Stomach (tissue), 9 donors: ENCODE results near the gene UNC5B. TPM values are rescaled to one million over a fixed set of nuclear protein-coding genes. Genes with fewer than 3 reads are reported as not detected.

Experiments used
- DNase-seq, 2 donors: peaks; one replicate each; pipeline versions ENCODE4 v3.0.0 to v3.0.0-alpha.2; 2013 to 2019
- H3K27ac ChIP-seq, 5 donors: fragments of 200-600 bp in 4 of 5; sonication (generic) in 4 of 5; one replicate each; pipeline ENCODE4 v1.5.1; 2013 to 2019; ENCODE audit warnings: mild to moderate bottlenecking in 1 of 5, moderate library complexity in 1 of 5
- H3K27me3 ChIP-seq, 3 donors: fragments of 200-600 bp; sonication (generic); one replicate each; pipeline ENCODE4 v1.5.1; 2017 to 2019; ENCODE audit warnings: mixed run types in 1 of 3
- H3K36me3 ChIP-seq, 4 donors: fragments of 200-600 bp; sonication (generic); 1 replicate in 3 of 4; 2 replicates in 1 of 4; pipeline ENCODE4 v1.5.1; 2016 to 2019
- H3K4me1 ChIP-seq, 4 donors: fragments of 200-600 bp; sonication (generic); one replicate each; pipeline ENCODE4 v1.5.1; 2016 to 2019
- H3K4me3 ChIP-seq, 4 donors: fragments of 200-600 bp; sonication (generic) in 3 of 4; one replicate each; pipeline ENCODE4 v1.5.1; 2016 to 2019; ENCODE audit warnings: mild to moderate bottlenecking in 1 of 4
- H3K9me3 ChIP-seq, 4 donors: fragments of 200-600 bp; sonication (generic); one replicate each; pipeline ENCODE4 v1.5.1; 2016 to 2019
- CTCF ChIP-seq, 7 experiments: fragments of 450-650 bp in 4 of 7; fragments of 200-600 bp in 3 of 7; sonication (generic) in 3 of 7; IDR thresholded peaks; one replicate each; pipeline ENCODE4 v1.5.1; 2016 to 2019; ENCODE audit warnings: antibody characterized with exemption in 7 of 7, control low read depth in 2 of 7, mild to moderate bottlenecking in 1 of 7
- EP300 ChIP-seq: sonication (generic); formaldehyde crosslinking; IDR thresholded peaks from one replicate; pipeline ENCODE4 v1.6.1; 2017; ENCODE audit warnings: antibody characterized with exemption
- POLR2A ChIP-seq, 4 donors: fragments of 450-650 bp; IDR thresholded peaks; one replicate each; pipeline ENCODE4 v1.6.1; 2016; ENCODE audit warnings: antibody characterized with exemption in 4 of 4, control low read depth in 2 of 4, mild to moderate bottlenecking in 1 of 4, moderate library complexity in 1 of 4
- POLR2AphosphoS5 ChIP-seq, 3 donors: sonication (generic); formaldehyde crosslinking; IDR thresholded peaks; one replicate each; pipeline ENCODE4 v1.6.1; 2016; ENCODE audit warnings: antibody characterized with exemption in 3 of 3
- WGBS, 5 donors: extraction: QIAGEN DNeasy Blood & Tissue Kit in 3 of 5; methylation state at CpG; one replicate each; pipeline versions ENCODE4 v1.1.5 to v1.1.7; 2013 to 2018; 5-methylcytosine and 5-hydroxymethylcytosine counted together
- intact Hi-C: fragments of 100-400 bp; cut with DNase I; formaldehyde crosslinking; loops from one replicate; pipeline ENCODE4 v1.15.1; 2023; ENCODE audit warnings: low total_unique reads
- polyA plus RNA-seq, 3 donors: library from polyadenylated mRNA; stranded (reverse); fragments of 200-250 nt; gene quantifications; one replicate each; pipeline ENCODE4 v1.2.3, GENCODE V29; 2013
- total RNA-seq, 5 donors: library from RNA; depleted of rRNA; stranded (reverse); fragments of >200 nt; gene quantifications; one replicate each; pipeline versions ENCODE4 v1.1.0 to v1.2.3, GENCODE V29; 2014 to 2016
- donor health status: healthy with polysubstance abuse.
- donor health status: Bipolar disorder and iron deficiency.
- donor health status: healthy.

UNC5B gene
- total and polyA plus RNA-seq, 8 donors, result 1.4 to 42.9 (median 5.7) TPM

DNA sequence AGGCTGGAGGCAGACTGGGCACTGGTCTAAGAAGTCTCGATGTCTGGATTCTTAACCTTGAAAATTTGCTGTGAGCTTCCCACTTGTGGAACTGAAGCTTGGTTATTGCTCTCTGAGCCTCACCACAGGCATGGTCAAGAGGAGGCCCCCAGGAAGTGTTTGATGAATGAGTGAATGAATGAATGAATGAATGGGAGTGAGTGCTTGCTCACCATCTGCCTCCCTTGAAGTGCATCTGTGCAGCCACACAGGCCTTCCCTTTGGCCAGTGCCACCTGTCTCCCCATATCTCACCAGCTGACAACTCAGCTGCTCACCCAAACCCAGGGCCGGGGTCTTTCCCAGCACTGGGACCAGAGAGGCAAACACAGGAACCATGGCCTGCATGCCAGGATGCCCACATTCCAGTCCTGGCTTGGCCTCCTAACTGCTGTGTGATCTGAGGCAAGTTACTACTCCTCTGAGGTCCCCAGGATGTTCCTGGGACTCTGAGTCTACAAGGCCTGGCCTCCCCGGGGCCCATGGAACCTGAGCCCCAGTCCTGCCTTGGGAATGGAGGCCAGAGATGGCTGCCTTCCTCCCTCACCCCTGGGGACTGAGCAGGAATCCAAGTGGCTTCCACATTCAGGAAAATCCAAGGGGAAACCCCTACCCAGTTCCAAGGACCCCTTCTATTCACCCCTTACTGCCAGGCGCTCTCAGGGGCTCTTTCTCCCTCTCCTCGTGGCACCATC is 55.3 kb downstream of the UNC5B start:
- H3K9me3 ChIP-seq, result no peaks in the 10 kb centered on the region
- DNase-seq, result no peak
- TF ChIP-seq POLR2AphosphoS5 (IDR thresholded peaks at IDR 0.05) (no peak), POLR2A (IDR thresholded peaks at IDR 0.05) (no peak), CTCF (IDR thresholded peaks at IDR 0.05) (no peak), EP300 (no peak)
- H3K27ac ChIP-seq, result peak overlapping the region in 1 of 5 donors; percentile 76
- H3K4me3 ChIP-seq, result no peak overlapping the region
- 86 to 95% (median 90%) methylated on average over 5 of the region's 5 CpGs for WGBS, 5 donors
- no peaks in the 10 kb centered on the region for H3K36me3 ChIP-seq
- intact Hi-C loops, result no loop called here
- no peaks in the 10 kb centered on the region for H3K27me3 ChIP-seq
- H3K4me1 ChIP-seq, result peaks cover 10 to 67% (median 48%) of the 10 kb centered on the region in 4 donors

- Histone ChIP-seq H3K4me3 (no peak overlapping the region), H3K9me3 (no peaks in the 10 kb centered on the region), H3K27ac (peak overlapping the region in 2 of 5 donors; percentile 11 to 76), H3K4me1 (peaks cover 10 to 67% (median 48%) of the 10 kb centered on the region in 4 donors), H3K27me3 (no peaks in the 10 kb centered on the region), H3K36me3 (no peaks in the 10 kb centered on the region)
- DNase-seq, result no peak
- WGBS, 5 donors, result 65 to 77% (median 68%) methylated on average over 8 of the region's 8 CpGs
- intact Hi-C loops, result no loop called here
- no peak for TF ChIP-seq EP300
- no peak for TF ChIP-seq POLR2A (IDR thresholded peaks at IDR 0.05)
- peak in 4 of 7 experiments; percentile 22 to 41 (median 24) for TF ChIP-seq CTCF (IDR thresholded peaks at IDR 0.05)
These were observed 55.9 kb downstream of the UNC5B start for GRCh38 chr10:71268247-71268691.

DNA sequence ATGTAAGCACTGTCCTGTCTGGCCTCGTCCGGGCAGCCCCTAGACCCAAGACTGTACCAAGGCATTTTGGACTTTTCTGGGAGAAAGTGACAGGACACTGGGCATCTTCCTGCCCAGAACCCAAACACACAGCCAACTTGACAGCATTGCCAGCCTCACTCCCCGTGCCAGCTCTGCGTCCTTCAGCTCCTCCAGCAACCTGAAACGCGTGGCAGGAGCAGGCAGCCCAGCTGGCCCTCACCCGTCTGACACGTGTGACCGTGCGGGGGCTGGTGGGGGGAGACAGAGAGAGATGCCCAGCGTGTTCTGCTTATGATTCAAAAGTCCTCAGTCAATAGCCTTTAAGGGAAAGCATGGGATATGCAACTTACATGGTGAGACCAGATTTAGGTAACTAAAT is 56.4 kb downstream of the UNC5B start:
- Histone ChIP-seq H3K4me3 (no peak overlapping the region), H3K27ac (peak overlapping the region in 2 of 5 donors; percentile 11 to 76), H3K9me3 (no peaks in the 10 kb centered on the region), H3K36me3 (no peaks in the 10 kb centered on the region), H3K27me3 (no peaks in the 10 kb centered on the region), H3K4me1 (peaks cover 10 to 62% (median 46%) of the 10 kb centered on the region in 4 donors)
- intact Hi-C loops, result no loop called here
- no peak for DNase-seq
- TF ChIP-seq POLR2A (IDR thresholded peaks at IDR 0.05) (no peak), CTCF (IDR thresholded peaks at IDR 0.05) (no peak), EP300 (no peak), POLR2AphosphoS5 (IDR thresholded peaks at IDR 0.05) (no peak)
- 71 to 83% (median 75%) methylated on average over 7 to 11 of the region's 11 CpGs for WGBS, 5 donors

DNA sequence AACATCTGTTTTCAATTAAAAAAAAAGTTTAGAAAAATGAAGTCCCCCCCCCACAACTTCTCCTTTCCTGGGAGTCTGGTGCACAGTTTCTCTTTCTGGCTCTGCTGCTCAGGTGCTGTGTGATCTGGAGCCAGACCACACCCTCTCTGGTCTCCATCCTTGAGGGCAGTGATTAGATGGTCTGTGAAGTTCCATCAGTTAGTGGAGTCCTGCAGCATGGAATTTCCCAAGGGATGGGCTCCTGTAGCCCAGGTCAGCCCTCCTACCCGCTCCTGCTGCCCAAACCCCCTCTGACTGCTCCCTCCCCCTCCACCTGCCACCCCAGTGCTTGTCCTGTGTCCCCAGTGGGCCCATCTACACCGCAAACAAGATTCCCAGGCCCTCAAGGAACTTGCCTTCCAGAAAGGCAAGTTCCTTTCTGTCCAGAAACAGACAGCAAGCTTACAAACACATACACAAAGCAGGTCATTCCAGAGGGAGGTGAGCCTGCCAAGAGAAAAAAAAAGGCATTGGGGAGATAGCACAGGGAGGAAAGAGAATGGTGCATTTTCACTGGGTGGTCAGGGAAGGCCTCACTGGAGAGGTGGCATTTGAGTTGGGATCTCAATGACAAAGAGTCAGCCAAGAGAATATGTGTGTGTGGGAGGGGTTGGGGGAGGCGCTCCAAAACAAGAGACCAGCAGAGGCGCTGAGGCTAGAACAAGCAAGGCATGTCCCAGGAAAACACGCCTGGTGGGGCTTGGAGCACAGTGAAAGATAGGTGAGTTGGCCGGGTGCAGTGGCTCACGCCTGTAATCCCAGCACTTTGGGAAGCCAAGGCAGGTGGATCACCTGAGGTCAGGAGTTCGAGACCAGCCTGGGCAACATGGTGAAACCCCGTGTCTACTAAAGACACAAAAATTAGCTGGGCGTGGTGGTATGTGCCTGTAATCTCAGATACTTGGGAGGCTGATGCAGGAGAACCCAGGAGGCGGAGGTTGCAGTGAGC is 57.2 kb downstream of the UNC5B start:
- no peak overlapping the region for H3K4me3 ChIP-seq
- no peaks in the 10 kb centered on the region for H3K36me3 ChIP-seq
- peak overlapping the region in 3 of 5 donors; percentile 35 to 76 (median 50) for H3K27ac ChIP-seq
- no peak for DNase-seq
- H3K9me3 ChIP-seq, result no peaks in the 10 kb centered on the region
- H3K4me1 ChIP-seq, result peaks cover 10 to 58% (median 44%) of the 10 kb centered on the region in 4 donors
- 43 to 58% (median 51%) methylated on average over 11 of the region's 11 CpGs for WGBS, 5 donors
- no peaks in the 10 kb centered on the region for H3K27me3 ChIP-seq
- no peak for TF ChIP-seq CTCF (IDR thresholded peaks at IDR 0.05)
- no peak for TF ChIP-seq EP300
- intact Hi-C loops, result no loop called here
